Neuron (in vitro differentiated cells): Measurements from ENCODE around the gene DPEP2NB.
"Not testable (repeated sequence)": the region's sequence is repeated elsewhere in the genome, so short reads cannot be mapped to it uniquely, and the experiment has no call there.

Source experiments
- H2AFZ ChIP-seq: one replicate; pipeline ENCODE4 v1.6.1; 2013; ENCODE audit warnings: low read depth, mild to moderate bottlenecking, inconsistent platforms, low read length, moderate library complexity
- H3K27me3 ChIP-seq: one replicate; pipeline ENCODE4 v1.6.1; 2013; ENCODE audit warnings: low read length; ENCODE audit not compliant: insufficient read depth
- H3K36me3 ChIP-seq: one replicate; pipeline ENCODE4 v1.6.1; 2013; ENCODE audit warnings: low read length; ENCODE audit not compliant: insufficient read depth
- H3K4me1 ChIP-seq: one replicate; pipeline ENCODE4 v1.6.1; 2013; ENCODE audit warnings: low read length; ENCODE audit not compliant: insufficient read depth
- H3K4me3 ChIP-seq: 2 replicates; pipeline ENCODE4 v1.5.1; 2013; ENCODE audit warnings: mild to moderate bottlenecking, low read length, moderate library complexity
- H3K9me3 ChIP-seq: one replicate; pipeline ENCODE4 v1.6.1; 2013; ENCODE audit warnings: low read length

Gene DPEP2NB

DNA sequence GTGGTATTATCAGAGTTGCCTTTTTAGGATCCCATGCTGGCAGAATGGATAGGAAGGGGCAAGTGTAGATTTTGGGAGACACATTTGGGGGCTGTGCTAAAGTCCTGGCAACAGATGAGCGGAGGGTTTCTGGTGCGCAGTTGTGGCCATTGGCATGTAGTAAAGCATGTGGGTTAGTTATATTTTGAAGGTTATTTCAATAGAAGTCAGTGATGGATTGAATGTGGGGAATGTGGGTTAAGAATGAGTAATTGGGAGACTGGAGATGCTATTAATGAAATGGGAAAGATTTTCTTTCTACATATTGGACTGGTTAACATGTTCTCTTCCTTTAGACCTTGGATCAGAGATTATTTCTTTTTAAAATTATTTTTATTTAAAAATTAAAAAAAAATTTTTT, 17.4 kb upstream of the DPEP2NB start:
- no peaks in the 10 kb centered on the region for H3K27me3 ChIP-seq
- no peak overlapping the region for H3K4me3 ChIP-seq
- H3K9me3 ChIP-seq, result no peaks in the 10 kb centered on the region
- H2AFZ ChIP-seq, result no peak overlapping the region
- peaks cover 19% of the 10 kb centered on the region for H3K36me3 ChIP-seq
- no peaks in the 10 kb centered on the region for H3K4me1 ChIP-seq

DNA sequence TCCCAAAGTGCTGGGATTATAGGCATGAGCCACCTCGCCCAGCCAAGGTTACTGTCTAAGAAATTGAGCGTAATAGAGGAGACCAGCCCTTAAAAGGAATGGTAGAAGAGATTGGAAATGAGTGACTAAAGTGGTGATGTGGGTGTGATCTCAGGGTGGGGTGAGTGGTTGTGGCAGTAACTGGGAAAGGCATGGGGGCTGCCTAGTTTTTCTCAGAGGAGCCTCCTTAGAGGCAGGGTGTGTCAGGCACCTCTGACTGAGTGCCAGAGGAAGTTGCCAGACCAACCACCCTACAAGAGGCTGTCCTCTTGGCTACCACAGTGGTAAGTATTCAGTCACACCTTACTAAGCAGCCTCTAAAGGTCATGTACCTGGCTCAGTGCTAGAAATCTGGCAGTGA, 16.2 kb upstream of the DPEP2NB start:
- Histone ChIP-seq H2AFZ (no peak overlapping the region), H3K4me1 (no peaks in the 10 kb centered on the region), H3K4me3 (no peak overlapping the region), H3K36me3 (peaks cover 15% of the 10 kb centered on the region), H3K27me3 (no peaks in the 10 kb centered on the region), H3K9me3 (no peaks in the 10 kb centered on the region)

DNA sequence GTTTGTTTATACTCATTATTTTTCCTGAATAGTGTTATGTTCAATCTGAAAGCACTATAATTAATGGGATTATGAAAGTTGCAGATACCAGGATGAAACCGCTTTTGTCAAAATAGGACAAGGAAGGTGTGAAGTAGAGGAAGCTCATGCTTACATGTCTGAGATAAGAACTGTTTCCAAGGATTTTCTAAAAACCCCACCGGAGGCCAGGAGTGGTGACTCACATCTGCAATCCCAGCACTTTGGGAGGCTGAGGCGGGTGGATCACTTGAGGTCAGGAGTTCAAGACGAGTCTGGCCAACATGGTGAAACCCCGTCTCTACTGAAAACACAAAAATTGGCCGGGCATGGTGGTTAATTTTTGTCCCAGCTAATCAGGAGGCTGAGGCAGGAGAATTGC, 14.4 kb upstream of the DPEP2NB start:
- not testable (repeated sequence) for H3K4me1 ChIP-seq, H3K4me3 ChIP-seq, H3K9me3 ChIP-seq, H2AFZ ChIP-seq, H3K27me3 ChIP-seq
- H3K36me3 ChIP-seq, result peaks cover 20% of the 10 kb centered on the region

DNA sequence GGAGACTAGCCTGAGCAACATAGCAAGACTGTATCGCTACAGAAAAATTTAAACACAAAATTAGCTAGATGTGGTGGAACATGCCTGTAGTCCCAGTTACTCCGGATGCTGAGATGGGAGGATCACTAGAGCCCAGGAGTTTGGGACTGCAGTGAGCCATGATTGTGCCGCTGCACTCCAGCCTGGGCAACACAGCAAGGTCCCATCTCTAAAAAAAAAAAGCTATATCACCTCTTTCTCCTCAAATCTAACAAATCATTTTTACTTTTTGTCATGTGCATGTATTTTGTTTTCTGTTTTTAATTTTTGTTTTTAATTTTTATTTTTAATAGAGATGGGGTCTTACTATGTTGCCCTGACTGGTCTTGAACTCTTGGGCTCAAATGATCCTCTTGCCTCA, 13.3 kb upstream of the DPEP2NB start:
- Histone ChIP-seq H3K9me3 (no peaks in the 10 kb centered on the region), H3K4me3 (no peak overlapping the region), H2AFZ (no peak overlapping the region), H3K27me3 (no peaks in the 10 kb centered on the region), H3K4me1 (peaks cover 2% of the 10 kb centered on the region), H3K36me3 (peaks cover 20% of the 10 kb centered on the region)

DNA sequence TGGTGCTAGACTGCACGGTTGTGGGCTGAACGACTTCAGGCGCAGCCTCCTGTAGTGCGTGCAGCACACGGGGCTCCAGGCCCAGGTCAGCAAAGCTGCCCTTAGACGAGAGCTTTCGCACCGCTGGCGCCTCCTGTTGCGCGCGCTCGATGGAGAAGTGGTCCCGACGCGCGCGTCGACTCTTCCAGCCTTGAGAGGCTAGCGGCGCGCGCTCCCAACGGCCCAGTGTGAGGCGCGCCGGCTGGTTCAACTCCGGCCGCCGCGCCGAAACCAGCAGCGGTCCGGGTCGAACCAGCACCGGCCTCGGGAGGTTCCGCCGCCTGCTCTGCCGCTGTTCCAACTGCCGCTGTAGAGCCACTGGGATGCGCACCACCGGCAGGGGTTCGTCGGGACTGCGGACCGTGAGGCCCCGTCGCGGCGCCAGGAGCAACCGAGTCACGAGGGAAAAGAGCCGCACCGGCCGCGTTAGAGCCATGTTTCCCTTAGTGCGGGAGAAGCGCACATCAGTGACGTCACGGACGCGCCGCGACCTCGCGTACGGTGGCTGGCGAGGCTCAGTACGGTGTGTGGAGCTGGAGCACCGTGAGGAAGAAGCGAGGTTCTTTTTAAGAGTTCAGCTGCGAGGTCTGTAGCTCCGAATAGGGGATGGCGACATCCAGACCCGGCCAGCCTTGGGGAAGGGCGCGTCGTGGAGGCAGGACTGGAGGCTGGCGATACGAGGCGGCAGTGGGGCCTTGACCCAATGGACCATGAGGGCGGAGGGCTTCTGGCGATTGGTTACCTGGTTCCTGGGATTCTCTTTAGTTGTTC, 7.2 kb upstream of the DPEP2NB start, which contains the start of the genes DDX28 and DUS2:
DDX28 (minus strand) TSS at position 505 of the 810 bp plus-strand sequence; CDS start at position 475, 30 bp downstream.
DUS2 (plus strand) TSS at position 557 of the 810 bp plus-strand sequence. CDS start 14,740 bp downstream, outside the sequence.
- peaks cover 18% of the 10 kb centered on the region for H3K36me3 ChIP-seq
- no peaks in the 10 kb centered on the region for H3K27me3 ChIP-seq
- peaks cover 21% of the 10 kb centered on the region for H3K4me1 ChIP-seq
- peak within 1 kb of the TSS; percentile 57 for H2AFZ ChIP-seq
- H3K4me3 ChIP-seq, result peak within 1 kb of the TSS; percentile 59
- H3K9me3 ChIP-seq, result no peaks in the 10 kb centered on the region

DNA sequence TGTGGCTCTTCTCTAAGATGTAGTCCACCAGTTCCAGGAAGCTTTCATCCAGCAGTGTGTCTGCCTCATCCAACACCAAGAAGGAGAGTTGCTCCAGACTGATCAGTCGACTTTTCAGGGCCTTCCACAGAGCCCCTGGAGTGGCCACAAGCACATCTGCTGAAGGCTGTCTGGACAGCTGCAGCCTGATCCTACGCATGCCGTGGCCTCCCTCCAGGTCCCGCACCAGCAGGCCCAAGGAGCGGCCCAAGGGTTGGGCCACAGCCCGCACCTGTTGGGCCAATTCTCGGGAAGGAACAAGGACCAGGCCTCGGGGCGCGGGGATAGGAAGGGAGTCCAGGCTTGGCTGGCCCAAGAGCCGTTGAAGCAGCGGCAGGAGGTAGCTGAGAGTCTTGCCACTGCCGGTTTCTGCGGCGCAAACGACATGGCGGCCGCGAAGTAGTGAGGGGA, 6.6 kb upstream of the DPEP2NB start:
- H3K9me3 ChIP-seq, result no peaks in the 10 kb centered on the region
- H2AFZ ChIP-seq, result peak overlapping the region; percentile 57
- no peaks in the 10 kb centered on the region for H3K27me3 ChIP-seq
- H3K4me3 ChIP-seq, result peak overlapping the region; percentile 59
- peaks cover 21% of the 10 kb centered on the region for H3K4me1 ChIP-seq
- H3K36me3 ChIP-seq, result peaks cover 18% of the 10 kb centered on the region

DNA sequence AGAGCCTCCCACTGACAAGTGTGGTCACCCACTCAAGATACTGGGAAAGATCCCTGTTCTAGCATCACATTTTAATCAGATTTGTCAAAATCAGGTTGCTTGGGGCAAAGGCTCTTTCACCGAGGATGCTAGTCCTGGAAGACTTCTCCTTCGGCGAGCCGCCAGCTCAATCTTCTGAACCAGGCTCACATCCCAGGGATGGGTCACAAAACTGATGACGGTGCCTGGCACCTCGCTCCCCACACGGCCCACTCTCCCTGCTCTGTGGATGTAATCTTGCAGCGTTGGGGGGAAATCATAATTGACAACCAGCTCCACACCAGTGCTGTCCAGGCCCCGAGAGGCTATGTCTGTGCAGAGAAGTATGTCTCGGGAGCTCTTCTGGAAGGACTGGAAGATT, 5.8 kb upstream of the DPEP2NB start:
- Histone ChIP-seq H2AFZ (no peak overlapping the region), H3K36me3 (peaks cover 14% of the 10 kb centered on the region), H3K4me1 (peaks cover 21% of the 10 kb centered on the region), H3K4me3 (peak overlapping the region; percentile 59), H3K27me3 (no peaks in the 10 kb centered on the region), H3K9me3 (no peaks in the 10 kb centered on the region)

DNA sequence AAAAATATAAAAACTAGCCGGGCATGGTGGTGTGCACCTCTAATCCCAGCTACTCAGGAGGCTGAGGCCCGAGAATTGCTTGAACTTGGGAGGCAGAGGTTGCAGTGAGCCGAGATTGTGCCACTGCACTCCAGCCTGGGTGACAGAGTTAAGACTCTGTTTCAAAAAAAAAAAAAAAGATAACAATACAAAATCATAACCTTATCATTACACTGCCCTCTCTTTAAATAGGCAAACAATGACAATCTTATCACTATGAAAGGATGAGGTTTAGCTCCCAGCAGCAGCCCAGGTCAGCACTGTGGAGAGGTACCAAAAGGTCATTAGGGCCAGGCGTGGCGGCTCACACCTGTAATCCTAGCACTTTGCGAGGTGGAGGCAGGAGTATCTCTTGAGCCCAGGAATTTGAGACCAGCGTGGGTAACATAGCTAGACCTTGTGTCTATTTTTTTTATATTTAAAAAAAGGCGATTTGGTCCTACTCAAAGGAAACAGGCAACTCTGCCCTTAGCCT, 3.5 kb upstream of the DPEP2NB start:
- Histone ChIP-seq H3K4me1 (peaks cover 20% of the 10 kb centered on the region), H2AFZ (no peak overlapping the region), H3K36me3 (peaks cover 12% of the 10 kb centered on the region), H3K9me3 (no peaks in the 10 kb centered on the region), H3K27me3 (no peaks in the 10 kb centered on the region), H3K4me3 (no peak overlapping the region)

DNA sequence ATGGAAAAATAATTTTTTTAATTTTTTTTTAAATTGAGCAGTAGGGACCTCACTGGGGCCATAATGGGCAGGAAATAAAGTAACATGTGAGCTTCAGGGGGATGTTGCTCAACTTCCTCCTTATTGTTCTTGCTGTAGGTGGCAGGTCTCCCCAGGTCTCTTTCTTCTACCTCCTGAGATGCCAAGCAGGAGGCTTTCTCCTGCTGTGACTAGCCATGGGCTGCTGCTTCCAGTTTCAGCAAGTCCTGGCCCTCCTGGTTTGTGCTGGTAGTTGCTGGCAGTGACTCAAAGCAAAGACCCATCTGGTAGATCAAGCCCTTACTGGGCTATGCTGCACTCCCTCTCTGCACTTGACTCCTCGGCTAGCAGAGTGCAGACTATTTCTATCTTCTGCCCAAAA, 2.3 kb downstream of the DPEP2NB start:
- no peak overlapping the region for H2AFZ ChIP-seq
- no peaks in the 10 kb centered on the region for H3K4me1 ChIP-seq
- H3K36me3 ChIP-seq, result no peaks in the 10 kb centered on the region
- no peak overlapping the region for H3K4me3 ChIP-seq
- H3K27me3 ChIP-seq, result no peaks in the 10 kb centered on the region
- H3K9me3 ChIP-seq, result no peaks in the 10 kb centered on the region

DNA sequence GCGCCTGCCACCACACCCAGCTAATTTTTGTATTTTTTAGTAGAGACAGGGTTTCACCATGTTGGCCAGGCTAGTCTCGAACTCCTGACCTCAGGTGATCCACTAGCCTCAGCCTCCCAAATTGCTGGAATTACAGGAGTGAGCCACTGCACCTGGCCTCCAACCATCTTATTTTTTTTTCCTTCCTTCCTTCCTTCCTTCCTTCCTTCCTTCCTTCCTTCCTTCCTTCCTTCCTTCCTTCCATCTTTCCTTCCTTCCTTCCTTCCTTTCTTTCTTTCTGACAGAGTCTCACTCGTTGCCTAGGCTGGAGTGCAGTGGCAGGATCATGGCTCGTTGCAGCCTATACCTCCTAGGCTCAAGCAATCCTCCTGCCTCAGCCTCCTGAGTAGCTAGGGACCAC, 5.8 kb downstream of the DPEP2NB start:
- H3K27me3 ChIP-seq, H2AFZ ChIP-seq, H3K9me3 ChIP-seq, H3K4me3 ChIP-seq, H3K36me3 ChIP-seq, H3K4me1 ChIP-seq: not testable (repeated sequence)

DNA sequence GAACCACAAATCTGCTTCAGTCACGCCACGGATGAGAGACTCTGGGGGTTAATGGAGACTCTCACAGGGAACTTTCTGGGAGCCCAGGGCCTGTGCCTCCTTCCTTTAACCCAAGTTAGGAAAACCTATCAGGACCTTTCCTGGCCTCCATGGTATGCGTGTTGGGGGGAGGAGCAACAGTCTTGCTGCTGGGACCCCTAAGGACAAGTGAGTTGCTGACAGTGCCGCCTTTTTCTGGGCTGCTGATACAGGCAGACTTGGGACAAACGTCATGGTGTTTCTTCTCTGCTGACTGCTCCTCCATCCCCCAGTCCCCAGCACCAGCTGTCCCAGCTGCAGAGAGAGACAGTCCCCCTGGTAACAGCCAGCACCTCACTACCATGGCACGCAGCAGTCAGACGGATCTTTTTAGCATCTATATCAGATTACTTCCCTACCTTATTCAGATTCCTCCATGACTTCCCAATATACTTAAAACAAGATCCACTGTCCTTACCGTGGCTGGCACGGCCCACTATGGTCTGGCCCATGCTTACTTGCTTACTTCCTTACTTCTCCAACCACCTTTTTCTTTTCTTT, 6.5 kb downstream of the DPEP2NB start:
- H3K36me3 ChIP-seq, result no peaks in the 10 kb centered on the region
- H3K4me1 ChIP-seq, result no peaks in the 10 kb centered on the region
- peaks cover 2% of the 10 kb centered on the region for H3K27me3 ChIP-seq
- no peak overlapping the region for H3K4me3 ChIP-seq
- H2AFZ ChIP-seq, result no peak overlapping the region
- H3K9me3 ChIP-seq, result no peaks in the 10 kb centered on the region

DNA sequence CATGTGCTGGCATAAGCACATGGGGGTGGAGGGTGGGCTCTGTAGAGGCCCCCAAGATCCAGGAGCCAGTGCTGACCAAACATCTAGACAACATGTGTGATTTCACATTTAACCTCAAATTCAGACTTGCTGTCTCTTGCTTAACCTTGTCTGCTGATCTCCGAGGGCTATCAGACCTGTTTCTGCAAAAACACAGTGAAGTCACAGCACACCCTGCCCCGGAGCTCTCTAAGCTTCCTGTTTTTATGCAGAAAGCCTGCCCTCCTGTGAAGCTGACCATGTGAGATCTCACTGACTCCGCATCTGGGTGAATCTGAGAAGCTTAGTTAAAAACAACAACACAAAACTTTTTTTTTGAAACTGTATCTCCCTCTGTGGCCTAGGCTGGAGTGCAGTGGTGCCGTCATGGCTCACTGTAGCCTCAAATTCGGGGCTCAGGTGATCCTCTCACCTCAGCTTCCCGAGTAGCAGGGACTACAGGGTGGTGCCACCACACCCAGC, 9.9 kb downstream of the DPEP2NB start:
- no peaks in the 10 kb centered on the region for H3K9me3 ChIP-seq
- no peaks in the 10 kb centered on the region for H3K36me3 ChIP-seq
- peaks cover 2% of the 10 kb centered on the region for H3K27me3 ChIP-seq
- H3K4me1 ChIP-seq, result no peaks in the 10 kb centered on the region
- H3K4me3 ChIP-seq, result no peak overlapping the region
- no peak overlapping the region for H2AFZ ChIP-seq

DNA sequence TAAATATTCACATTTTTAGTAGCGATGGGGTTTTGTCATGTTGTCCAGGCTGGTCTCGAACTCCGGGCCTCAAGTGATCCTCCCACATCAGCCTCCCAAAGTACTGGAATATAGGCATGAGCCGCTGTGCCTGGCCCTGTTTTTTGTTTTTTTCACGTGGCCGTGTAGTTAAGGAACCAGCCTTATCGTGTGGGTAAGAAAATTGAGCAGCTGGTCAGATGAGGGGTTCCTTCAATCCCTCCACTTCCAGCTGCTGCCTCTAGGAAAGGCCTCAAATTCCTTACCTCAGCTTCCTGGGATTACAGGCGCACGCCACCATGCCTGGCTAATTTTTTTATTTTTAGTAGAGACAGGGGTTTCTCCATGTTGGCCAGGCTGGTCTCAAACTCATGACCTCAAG, 10.5 kb downstream of the DPEP2NB start:
- H2AFZ ChIP-seq, result no peak overlapping the region
- H3K4me1 ChIP-seq, result no peaks in the 10 kb centered on the region
- H3K27me3 ChIP-seq, result peaks cover 2% of the 10 kb centered on the region
- no peaks in the 10 kb centered on the region for H3K9me3 ChIP-seq
- H3K36me3 ChIP-seq, result no peaks in the 10 kb centered on the region
- H3K4me3 ChIP-seq, result no peak overlapping the region
